ENCODE data around the gene MIDN.

MIDN gene

GRCh38 chr19:1213391-1214286 lies 34.7 kb upstream of the MIDN start (continued):
- peak; percentile 51 for TF ChIP-seq ZBTB11 (tag by site-specific recombination; conservative IDR thresholded peaks at IDR 0.05; ENCODE audit: low read depth)
- TF ChIP-seq BCL11A (tag by site-specific recombination; IDR thresholded peaks at IDR 0.05; ENCODE audit: low read depth), result no peak
- 0 out of 2 replicates have a peak, but pooled peaks have one; percentile 12 for TF ChIP-seq ZNF692 (tag by site-specific recombination; IDR thresholded peaks at IDR 0.05)
- no peak for TF ChIP-seq ZIC2 (tag by site-specific recombination; IDR thresholded peaks at IDR 0.05)
- TF ChIP-seq SCRT2 (tag by site-specific recombination; IDR thresholded peaks at IDR 0.05), result peak; percentile 98
- TF ChIP-seq ZNF394 (tag by site-specific recombination; IDR thresholded peaks at IDR 0.05; ENCODE audit: borderline replicate concordance), result peak; percentile 38; the same call in 1 of the 2 replicates
- no peak for TF ChIP-seq KLF7 (tag by site-specific recombination; IDR thresholded peaks at IDR 0.05; ENCODE audit: borderline replicate concordance)
- TF ChIP-seq ZNF707 (tag by site-specific recombination; IDR thresholded peaks at IDR 0.05), result no peak
- no peak for TF ChIP-seq HIC1 (tag by site-specific recombination; IDR thresholded peaks at IDR 0.05)
- TF ChIP-seq, protein P1, sequence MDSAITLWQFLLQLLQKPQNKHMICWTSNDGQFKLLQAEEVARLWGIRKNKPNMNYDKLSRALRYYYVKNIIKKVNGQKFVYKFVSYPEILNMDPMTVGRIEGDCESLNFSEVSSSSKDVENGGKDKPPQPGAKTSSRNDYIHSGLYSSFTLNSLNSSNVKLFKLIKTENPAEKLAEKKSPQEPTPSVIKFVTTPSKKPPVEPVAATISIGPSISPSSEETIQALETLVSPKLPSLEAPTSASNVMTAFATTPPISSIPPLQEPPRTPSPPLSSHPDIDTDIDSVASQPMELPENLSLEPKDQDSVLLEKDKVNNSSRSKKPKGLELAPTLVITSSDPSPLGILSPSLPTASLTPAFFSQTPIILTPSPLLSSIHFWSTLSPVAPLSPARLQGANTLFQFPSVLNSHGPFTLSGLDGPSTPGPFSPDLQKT (IDR thresholded peaks at IDR 0.05; ENCODE audit: borderline replicate concordance, low read depth, low read length), result no peak
- TF ChIP-seq ZNF10 (tag by site-specific recombination; IDR thresholded peaks at IDR 0.05), result no peak
- TF ChIP-seq GLIS1 (tag by site-specific recombination; IDR thresholded peaks at IDR 0.05), result peak; percentile 69
- TF ChIP-seq REPIN1 (tag by site-specific recombination; IDR thresholded peaks at IDR 0.05; ENCODE audit: low read depth), result no peak
- no peak for TF ChIP-seq ZNF433 (tag by site-specific recombination; IDR thresholded peaks at IDR 0.05; ENCODE audit: low read depth)
- no peak for TF ChIP-seq ZNF16 (tag by site-specific recombination; IDR thresholded peaks at IDR 0.05; ENCODE audit: low read depth)
- peak; percentile 78 for TF ChIP-seq ZNF600 (tag by site-specific recombination; IDR thresholded peaks at IDR 0.05)
- no peak for TF ChIP-seq KLF10 (tag by site-specific recombination; IDR thresholded peaks at IDR 0.05)
- TF ChIP-seq, protein P2, sequence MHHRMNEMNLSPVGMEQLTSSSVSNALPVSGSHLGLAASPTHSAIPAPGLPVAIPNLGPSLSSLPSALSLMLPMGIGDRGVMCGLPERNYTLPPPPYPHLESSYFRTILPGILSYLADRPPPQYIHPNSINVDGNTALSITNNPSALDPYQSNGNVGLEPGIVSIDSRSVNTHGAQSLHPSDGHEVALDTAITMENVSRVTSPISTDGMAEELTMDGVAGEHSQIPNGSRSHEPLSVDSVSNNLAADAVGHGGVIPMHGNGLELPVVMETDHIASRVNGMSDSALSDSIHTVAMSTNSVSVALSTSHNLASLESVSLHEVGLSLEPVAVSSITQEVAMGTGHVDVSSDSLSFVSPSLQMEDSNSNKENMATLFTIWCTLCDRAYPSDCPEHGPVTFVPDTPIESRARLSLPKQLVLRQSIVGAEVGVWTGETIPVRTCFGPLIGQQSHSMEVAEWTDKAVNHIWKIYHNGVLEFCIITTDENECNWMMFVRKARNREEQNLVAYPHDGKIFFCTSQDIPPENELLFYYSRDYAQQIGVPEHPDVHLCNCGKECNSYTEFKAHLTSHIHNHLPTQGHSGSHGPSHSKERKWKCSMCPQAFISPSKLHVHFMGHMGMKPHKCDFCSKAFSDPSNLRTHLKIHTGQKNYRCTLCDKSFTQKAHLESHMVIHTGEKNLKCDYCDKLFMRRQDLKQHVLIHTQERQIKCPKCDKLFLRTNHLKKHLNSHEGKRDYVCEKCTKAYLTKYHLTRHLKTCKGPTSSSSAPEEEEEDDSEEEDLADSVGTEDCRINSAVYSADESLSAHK (tag by site-specific recombination; IDR thresholded peaks at IDR 0.05), result peak; percentile 84
- TF ChIP-seq ZNF571 (tag by site-specific recombination; IDR thresholded peaks at IDR 0.05), result no peak
- no peak for TF ChIP-seq ZNF529 (tag by site-specific recombination; IDR thresholded peaks at IDR 0.05; ENCODE audit: insufficient replicate concordance)
- TF ChIP-seq ZBTB6 (tag by site-specific recombination; IDR thresholded peaks at IDR 0.05), result peak; percentile 56; the same call in 1 of the 2 replicates
- TF ChIP-seq SP7 (tag by site-specific recombination; IDR thresholded peaks at IDR 0.05), result peak; percentile 24; the same call in 1 of the 2 replicates
- TF ChIP-seq ZNF629 (tag by site-specific recombination; IDR thresholded peaks at IDR 0.05), result no peak
- TF ChIP-seq ZNF37A (tag by site-specific recombination; IDR thresholded peaks at IDR 0.05), result no peak
- peak; percentile 89 for TF ChIP-seq SCRT1 (tag by site-specific recombination; IDR thresholded peaks at IDR 0.05; ENCODE audit: borderline replicate concordance)
- no peak for TF ChIP-seq ZNF654 (tag by site-specific recombination; IDR thresholded peaks at IDR 0.05; ENCODE audit: low read depth)
- 0 out of 2 replicates have a peak, but pooled peaks have one; percentile 35 for TF ChIP-seq IKZF3 (tag by site-specific recombination; IDR thresholded peaks at IDR 0.05)
